Measurements from ENCODE around the gene MGAT3. TPM values are rescaled to one million over a fixed set of nuclear protein-coding genes. Genes with fewer than 3 reads are reported as not detected.

Gene MGAT3
- total and polyA plus RNA-seq, 2 experiments from 2014 or later, result 7.0 to 20.0 TPM

GRCh38 chr22:39535831-39536449, 79.1 kb downstream of the MGAT3 start:
- no peaks in the 10 kb centered on the region for H3K9me3 ChIP-seq (ENCODE audit: low read depth)
- H3K27me3 ChIP-seq, result no peaks in the 10 kb centered on the region
- H3K4me1 ChIP-seq (ENCODE audit: insufficient read depth), result peaks cover 15% of the 10 kb centered on the region
- H4K20me1 ChIP-seq (ENCODE audit: insufficient read depth, poor library complexity, severe bottlenecking), result no peaks in the 10 kb centered on the region
- DNase-seq (ENCODE audit: low spot score), result no peak
- no peak overlapping the region for H3K4me2 ChIP-seq
- H3K27ac ChIP-seq, result no peak overlapping the region
- peaks cover 14% of the 10 kb centered on the region for H3K79me2 ChIP-seq
- no peaks in the 10 kb centered on the region for H3K36me3 ChIP-seq (replicated peaks; ENCODE audit: insufficient read depth, low read depth)
- no peak overlapping the region for H2AFZ ChIP-seq
- H3K4me3 ChIP-seq, result no peak overlapping the region
- TF ChIP-seq EZH2 (IDR thresholded peaks at IDR 0.05; ENCODE audit: borderline replicate concordance), result no peak
- TF ChIP-seq EZH2phosphoT487 (IDR thresholded peaks at IDR 0.05; ENCODE audit: low read depth, severe bottlenecking, unreplicated experiment), result no peak
- no peak for TF ChIP-seq CTCF (IDR thresholded peaks at IDR 0.05; ENCODE audit: poor library complexity)
- 94% methylated on average over 14 of the region's 15 CpGs for WGBS (ENCODE audit: low lambda C conversion rate, missing lambda C conversion rate)
- H3K9me2 ChIP-seq (replicated peaks; ENCODE audit: insufficient read depth), result no peaks in the 10 kb centered on the region

- H3K36me3 ChIP-seq (replicated peaks; ENCODE audit: insufficient read depth, low read depth), result no peaks in the 10 kb centered on the region
- H3K27me3 ChIP-seq, result no peaks in the 10 kb centered on the region
- 77% methylated on average over 8 of the region's 8 CpGs for WGBS (ENCODE audit: low lambda C conversion rate, missing lambda C conversion rate)
- no peak overlapping the region for H3K4me2 ChIP-seq
- TF ChIP-seq EZH2 (IDR thresholded peaks at IDR 0.05; ENCODE audit: borderline replicate concordance) (no peak), CTCF (IDR thresholded peaks at IDR 0.05; ENCODE audit: poor library complexity) (no peak), EZH2phosphoT487 (IDR thresholded peaks at IDR 0.05; ENCODE audit: low read depth, severe bottlenecking, unreplicated experiment) (no peak)
- H3K9me2 ChIP-seq (replicated peaks; ENCODE audit: insufficient read depth), result no peaks in the 10 kb centered on the region
- no peak for DNase-seq (ENCODE audit: low spot score)
- H2AFZ ChIP-seq, result no peak overlapping the region
- no peak overlapping the region for H3K27ac ChIP-seq
- no peaks in the 10 kb centered on the region for H3K9me3 ChIP-seq (ENCODE audit: low read depth)
- peaks cover 7% of the 10 kb centered on the region for H3K79me2 ChIP-seq
- H4K20me1 ChIP-seq (ENCODE audit: insufficient read depth, poor library complexity, severe bottlenecking), result no peaks in the 10 kb centered on the region
- H3K4me3 ChIP-seq, result no peak overlapping the region
- H3K4me1 ChIP-seq (ENCODE audit: insufficient read depth), result peaks cover 8% of the 10 kb centered on the region
These were observed 79.9 kb downstream of the MGAT3 start for GRCh38 chr22:39536711-39537110.

- Histone ChIP-seq H3K4me3 (no peak overlapping the region), H3K27ac (no peak overlapping the region), H3K9me2 (replicated peaks; ENCODE audit: insufficient read depth) (no peaks in the 10 kb centered on the region), H3K79me2 (no peaks in the 10 kb centered on the region), H3K9me3 (ENCODE audit: low read depth) (no peaks in the 10 kb centered on the region), H2AFZ (no peak overlapping the region), H3K4me1 (ENCODE audit: insufficient read depth) (peaks cover 5% of the 10 kb centered on the region), H3K36me3 (replicated peaks; ENCODE audit: insufficient read depth, low read depth) (no peaks in the 10 kb centered on the region), H3K27me3 (no peaks in the 10 kb centered on the region), H3K4me2 (no peak overlapping the region), H4K20me1 (ENCODE audit: insufficient read depth, poor library complexity, severe bottlenecking) (no peaks in the 10 kb centered on the region)
- no peak for DNase-seq (ENCODE audit: low spot score)
- 54% methylated on average over 2 of the region's 2 CpGs for WGBS (ENCODE audit: low lambda C conversion rate, missing lambda C conversion rate)
- TF ChIP-seq EZH2phosphoT487 (IDR thresholded peaks at IDR 0.05; ENCODE audit: low read depth, severe bottlenecking, unreplicated experiment) (no peak), EZH2 (IDR thresholded peaks at IDR 0.05; ENCODE audit: borderline replicate concordance) (no peak), CTCF (IDR thresholded peaks at IDR 0.05; ENCODE audit: poor library complexity) (no peak)
These were observed 81.2 kb downstream of the MGAT3 start for GRCh38 chr22:39537975-39538374.

Other genes starting within 250 kb of the MGAT3 start
- gene PDGFB, start 212.0 kb upstream of the MGAT3 start, total RNA-seq, result 3.9 and 4.3 TPM in 2 replicates
- 2.5 and 4.1 TPM in 2 replicates for gene PDGFB, start 212.0 kb upstream of the MGAT3 start, polyA plus RNA-seq
- 2,461 and 2,819 TPM in 2 replicates for gene RPL3, start 137.4 kb upstream of the MGAT3 start, total RNA-seq
- gene RPL3, start 137.4 kb upstream of the MGAT3 start, polyA plus RNA-seq, result 1,044 and 1,068 TPM in 2 replicates
- gene SYNGR1, start 107.0 kb upstream of the MGAT3 start, total RNA-seq, result 15.8 and 23.1 TPM in 2 replicates
- gene SYNGR1, start 107.0 kb upstream of the MGAT3 start, polyA plus RNA-seq, result 58.8 and 92.7 TPM in 2 replicates
- gene TAB1, start 57.2 kb upstream of the MGAT3 start, total RNA-seq, result 13.3 and 14.0 TPM in 2 replicates
- gene TAB1, start 57.2 kb upstream of the MGAT3 start, polyA plus RNA-seq, result 8.6 and 10.7 TPM in 2 replicates
- 25.8 and 31.8 TPM in 2 replicates for gene MIEF1, start 45.3 kb downstream of the MGAT3 start, total RNA-seq
- 17.5 and 22.2 TPM in 2 replicates for gene MIEF1, start 45.3 kb downstream of the MGAT3 start, polyA plus RNA-seq
- 231 and 271 TPM in 2 replicates for gene ATF4, start 63.5 kb downstream of the MGAT3 start, total RNA-seq
- 144 and 170 TPM in 2 replicates for gene ATF4, start 63.5 kb downstream of the MGAT3 start, polyA plus RNA-seq
- 82.9 and 84.0 TPM in 2 replicates for gene RPS19BP1, start 75.7 kb downstream of the MGAT3 start, total RNA-seq
- 117 and 118 TPM in 2 replicates for gene RPS19BP1, start 75.7 kb downstream of the MGAT3 start, polyA plus RNA-seq
- gene CACNA1I, start 113.7 kb downstream of the MGAT3 start, total RNA-seq, result 0.16 and 0.17 TPM in 2 replicates
- gene CACNA1I, start 113.7 kb downstream of the MGAT3 start, polyA plus RNA-seq, result 0.10 and 0.21 TPM in 2 replicates